Cardiac muscle cell (in vitro differentiated cells and primary cell): ENCODE data around the gene LAD1. TPM values are rescaled to one million over a fixed set of nuclear protein-coding genes. Genes with fewer than 3 reads are reported as not detected.

Experiments
- DNase-seq, 2 donors: peaks; one replicate each; pipeline versions ENCODE4 v3.0.0 to v3.0.0-alpha.2; 2010 to 2017; ENCODE audit warnings: low read depth in 1 of 2, low spot score in 1 of 2
- H3K27ac ChIP-seq: fragments of 200-600 bp; sonication (generic); 2 replicates; pipeline ENCODE4 v1.5.1; 2016
- H3K27me3 ChIP-seq: fragments of 200-600 bp; sonication (generic); 2 replicates; pipeline ENCODE4 v1.6.0; 2016; ENCODE audit warnings: control low read depth
- H3K36me3 ChIP-seq: fragments of 200-600 bp; sonication (generic); 2 replicates; pipeline ENCODE4 v1.5.1; 2016; ENCODE audit warnings: control low read depth
- H3K4me1 ChIP-seq: fragments of 200-600 bp; sonication (generic); 2 replicates; pipeline ENCODE4 v1.8.1; 2017; ENCODE audit warnings: low read depth, mild to moderate bottlenecking, mixed run types
- H3K4me3 ChIP-seq: fragments of 200-600 bp; sonication (generic); 2 replicates; pipeline ENCODE4 v1.5.1; 2016; ENCODE audit warnings: mild to moderate bottlenecking
- H3K9me3 ChIP-seq: fragments of 200-600 bp; sonication (generic); 2 replicates; pipeline ENCODE4 v1.5.1; 2017; ENCODE audit warnings: low read depth, mild to moderate bottlenecking, control low read depth
- polyA plus RNA-seq: library from polyadenylated mRNA; unstranded; fragments of >200 nt; fragmentation: Nextera tagmentation; extraction: Ambion mirVana; gene quantifications from 2 replicates; pipeline ENCODE4 v1.2.1, GENCODE V29; 2016
- total RNA-seq: library from RNA; depleted of rRNA; stranded (reverse); fragments of >200 nt; gene quantifications from 2 replicates; pipeline ENCODE4 v1.2.3, GENCODE V29; 2016
- TF ChIP-seq, protein P1 (sequence below): IDR thresholded peaks from 2 replicates; pipeline ENCODE4 v1.5.1; 2012; ENCODE audit warnings: low read depth, mild to moderate bottlenecking, low read length

Gene LAD1
- total and polyA plus RNA-seq, 2 experiments from 2014 or later = 8.2 to 12.6 TPM

DNA sequence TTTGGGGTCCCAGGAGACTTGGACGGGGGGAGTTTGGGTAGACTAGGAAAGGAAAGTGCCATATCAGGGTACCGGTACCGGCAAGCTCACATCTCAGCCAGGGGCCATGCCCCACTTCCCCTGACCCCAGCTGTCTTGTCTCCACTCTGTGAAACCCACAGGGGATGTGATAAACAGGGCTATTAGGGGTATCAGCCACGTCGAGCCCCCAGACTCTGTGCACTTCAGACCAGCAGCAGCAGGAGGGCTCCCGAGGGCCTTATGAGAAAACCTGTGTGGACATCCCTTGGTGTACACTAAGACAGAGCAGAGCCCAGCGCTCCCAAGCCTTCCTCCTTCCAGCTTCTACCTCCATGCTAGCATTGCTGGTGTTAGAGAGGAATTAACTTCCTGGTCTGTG lies 68.0 kb downstream of the LAD1 start:
- no peak for DNase-seq
- Histone ChIP-seq H3K4me1 (peaks cover 36% of the 10 kb centered on the region), H3K4me3 (no peak overlapping the region), H3K9me3 (no peaks in the 10 kb centered on the region), H3K36me3 (no peaks in the 10 kb centered on the region), H3K27ac (no peak overlapping the region), H3K27me3 (no peaks in the 10 kb centered on the region)
- TF ChIP-seq, protein P1, sequence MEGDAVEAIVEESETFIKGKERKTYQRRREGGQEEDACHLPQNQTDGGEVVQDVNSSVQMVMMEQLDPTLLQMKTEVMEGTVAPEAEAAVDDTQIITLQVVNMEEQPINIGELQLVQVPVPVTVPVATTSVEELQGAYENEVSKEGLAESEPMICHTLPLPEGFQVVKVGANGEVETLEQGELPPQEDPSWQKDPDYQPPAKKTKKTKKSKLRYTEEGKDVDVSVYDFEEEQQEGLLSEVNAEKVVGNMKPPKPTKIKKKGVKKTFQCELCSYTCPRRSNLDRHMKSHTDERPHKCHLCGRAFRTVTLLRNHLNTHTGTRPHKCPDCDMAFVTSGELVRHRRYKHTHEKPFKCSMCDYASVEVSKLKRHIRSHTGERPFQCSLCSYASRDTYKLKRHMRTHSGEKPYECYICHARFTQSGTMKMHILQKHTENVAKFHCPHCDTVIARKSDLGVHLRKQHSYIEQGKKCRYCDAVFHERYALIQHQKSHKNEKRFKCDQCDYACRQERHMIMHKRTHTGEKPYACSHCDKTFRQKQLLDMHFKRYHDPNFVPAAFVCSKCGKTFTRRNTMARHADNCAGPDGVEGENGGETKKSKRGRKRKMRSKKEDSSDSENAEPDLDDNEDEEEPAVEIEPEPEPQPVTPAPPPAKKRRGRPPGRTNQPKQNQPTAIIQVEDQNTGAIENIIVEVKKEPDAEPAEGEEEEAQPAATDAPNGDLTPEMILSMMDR = no peak

Other genes with a start within 250 kb of the LAD1 start
- 190 and 215 TPM in 2 replicates for gene TMEM9, start 244.8 kb downstream of the LAD1 start, total RNA-seq
- gene TMEM9, start 244.8 kb downstream of the LAD1 start, polyA plus RNA-seq = 171 and 195 TPM in 2 replicates
- 0.32 TPM in 1 of 2 replicates, not detected in the other for gene IGFN1, start 208.5 kb downstream of the LAD1 start, total RNA-seq
- gene IGFN1, start 208.5 kb downstream of the LAD1 start, polyA plus RNA-seq = not detected in 2 replicates
- 0.03 and 0.04 TPM in 2 replicates for gene PKP1, start 115.8 kb downstream of the LAD1 start, total RNA-seq
- not detected in 2 replicates for gene PKP1, start 115.8 kb downstream of the LAD1 start, polyA plus RNA-seq
- 4,623 and 7,232 TPM in 2 replicates for gene TNNT2, start 21.6 kb downstream of the LAD1 start, total RNA-seq
- 7,307 and 9,291 TPM in 2 replicates for gene TNNT2, start 21.6 kb downstream of the LAD1 start, polyA plus RNA-seq
- 4,949 and 6,023 TPM in 2 replicates for gene TNNI1, start 22.4 kb upstream of the LAD1 start, total RNA-seq
- 6,427 and 7,117 TPM in 2 replicates for gene TNNI1, start 22.4 kb upstream of the LAD1 start, polyA plus RNA-seq
- 54.4 and 61.5 TPM in 2 replicates for gene PHLDA3, start 69.9 kb upstream of the LAD1 start, total RNA-seq
- 57.3 and 69.1 TPM in 2 replicates for gene PHLDA3, start 69.9 kb upstream of the LAD1 start, polyA plus RNA-seq
- gene CSRP1, start 107.8 kb upstream of the LAD1 start, total RNA-seq = 135 and 174 TPM in 2 replicates
- 76.4 and 78.9 TPM in 2 replicates for gene CSRP1, start 107.8 kb upstream of the LAD1 start, polyA plus RNA-seq
- 113 and 151 TPM in 2 replicates for gene NAV1, start 139.8 kb upstream of the LAD1 start, total RNA-seq
- 99.0 and 127 TPM in 2 replicates for gene NAV1, start 139.8 kb upstream of the LAD1 start, polyA plus RNA-seq